ENCODE data around the gene NAB2.

NAB2 gene

DNA sequence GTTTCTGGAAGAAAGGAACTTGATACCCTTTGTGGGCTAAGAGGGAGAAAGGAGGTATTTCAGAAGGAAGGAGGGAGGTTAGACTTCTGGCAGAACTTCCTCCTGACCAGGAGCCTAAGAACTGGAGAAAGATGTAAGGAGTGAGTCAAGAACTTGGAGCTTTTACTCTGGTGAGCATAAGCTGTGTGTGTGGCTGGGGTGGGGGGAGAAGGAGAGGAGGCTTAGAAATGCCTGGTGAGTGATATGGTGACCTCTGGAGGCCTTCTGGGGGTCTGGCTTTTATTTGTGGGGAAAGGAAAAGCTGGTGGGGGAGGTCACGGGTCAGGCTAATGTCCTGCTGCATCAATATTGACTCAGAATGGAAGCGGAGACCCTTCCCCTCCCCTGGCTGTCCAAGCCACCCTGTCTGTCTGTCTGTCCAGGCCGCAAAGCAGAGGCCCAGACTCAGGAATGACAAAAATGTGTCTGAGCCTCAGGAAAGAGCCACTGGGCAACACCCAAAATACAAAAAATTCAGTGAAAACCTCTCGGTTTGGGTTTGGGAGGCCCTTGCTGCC, 44.2 kb downstream of the NAB2 start:
- DNase-seq (ENCODE audit: low read depth, low spot score), result no peak

GRCh38 chr12:57133916-57134315, 45.0 kb downstream of the NAB2 start:
- no peak for DNase-seq (ENCODE audit: low read depth, low spot score)

- DNase-seq (ENCODE audit: low read depth, low spot score), result no peak
These were observed 46.0 kb downstream of the NAB2 start for GRCh38 chr12:57134949-57135348.

DNA sequence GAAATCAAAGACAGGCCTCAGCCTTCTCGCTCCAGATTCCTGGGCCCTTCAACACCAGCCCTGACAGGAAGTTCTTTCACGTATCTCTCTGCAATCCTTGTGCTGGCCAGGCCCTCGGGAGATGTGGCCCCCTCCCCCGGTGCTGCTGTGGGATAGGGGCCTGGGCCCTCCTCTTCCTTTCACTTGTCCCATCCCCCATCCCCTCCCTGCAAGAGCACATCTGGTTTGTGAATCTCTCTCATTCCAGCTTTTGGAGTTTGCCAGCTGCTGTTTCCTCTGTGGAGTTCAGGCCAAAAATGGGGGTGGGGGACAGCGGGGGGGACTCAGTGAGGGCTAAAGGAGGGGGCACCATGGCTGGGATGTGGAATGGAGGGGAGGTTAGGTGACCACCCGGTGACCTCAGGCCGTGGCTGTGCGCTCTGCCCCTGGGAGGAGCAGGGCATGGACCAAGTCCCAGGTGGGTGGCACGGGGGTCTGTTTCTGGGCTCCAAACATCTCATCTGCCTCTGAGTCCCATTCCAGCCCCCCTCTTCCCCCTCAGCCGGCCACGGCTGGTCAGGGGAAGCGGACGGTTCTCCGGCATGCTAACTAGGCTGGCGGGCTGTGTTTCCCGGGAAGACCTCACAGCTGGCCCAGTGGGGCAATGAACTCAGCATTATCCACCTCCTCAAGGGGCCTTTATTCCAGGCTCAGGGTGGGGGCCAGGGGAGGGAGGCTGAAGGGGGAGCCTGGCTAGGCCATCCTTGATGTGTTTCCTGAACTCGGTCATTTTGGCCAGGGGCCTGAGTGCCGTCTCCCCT, 46.8 kb downstream of the NAB2 start:
- DNase-seq (ENCODE audit: low read depth, low spot score), result no peak

DNA sequence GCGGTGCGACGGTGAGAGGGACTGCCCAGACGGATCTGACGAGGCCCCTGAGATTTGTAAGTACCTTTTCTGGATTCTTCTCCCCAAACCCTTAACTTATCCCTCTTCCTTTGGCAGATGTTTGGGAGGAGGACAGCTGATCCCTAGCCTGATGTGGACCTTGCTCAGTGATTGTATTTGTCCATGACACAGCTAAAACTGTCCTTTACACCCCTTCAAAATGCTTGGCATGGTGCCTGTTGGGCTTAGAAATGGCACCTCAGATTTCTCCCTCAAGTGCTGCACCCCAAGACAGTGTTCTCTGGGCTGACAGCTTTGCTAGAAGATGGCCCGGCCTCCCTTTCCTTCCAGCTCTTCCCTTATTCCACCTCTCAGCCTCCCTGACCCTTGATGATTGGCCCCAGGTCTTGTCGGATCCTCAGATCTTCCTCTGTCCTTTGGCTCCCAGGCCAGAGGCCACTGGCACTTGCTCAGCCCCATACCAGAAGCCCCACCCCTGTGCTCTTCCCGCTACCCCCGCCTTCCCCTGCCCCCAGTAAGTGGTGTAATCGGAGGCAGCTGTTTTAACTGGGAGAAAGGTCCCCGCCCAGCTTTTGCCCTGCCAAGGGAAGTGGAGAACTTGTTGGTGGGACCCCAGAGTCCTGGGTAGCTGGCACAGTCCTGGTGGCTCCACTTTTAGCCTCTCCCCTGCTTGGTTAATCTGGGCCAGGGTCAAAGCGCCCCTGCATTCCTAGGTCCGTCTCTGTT, 49.8 kb downstream of the NAB2 start:
- DNase-seq (ENCODE audit: low read depth, low spot score), result no peak

DNA sequence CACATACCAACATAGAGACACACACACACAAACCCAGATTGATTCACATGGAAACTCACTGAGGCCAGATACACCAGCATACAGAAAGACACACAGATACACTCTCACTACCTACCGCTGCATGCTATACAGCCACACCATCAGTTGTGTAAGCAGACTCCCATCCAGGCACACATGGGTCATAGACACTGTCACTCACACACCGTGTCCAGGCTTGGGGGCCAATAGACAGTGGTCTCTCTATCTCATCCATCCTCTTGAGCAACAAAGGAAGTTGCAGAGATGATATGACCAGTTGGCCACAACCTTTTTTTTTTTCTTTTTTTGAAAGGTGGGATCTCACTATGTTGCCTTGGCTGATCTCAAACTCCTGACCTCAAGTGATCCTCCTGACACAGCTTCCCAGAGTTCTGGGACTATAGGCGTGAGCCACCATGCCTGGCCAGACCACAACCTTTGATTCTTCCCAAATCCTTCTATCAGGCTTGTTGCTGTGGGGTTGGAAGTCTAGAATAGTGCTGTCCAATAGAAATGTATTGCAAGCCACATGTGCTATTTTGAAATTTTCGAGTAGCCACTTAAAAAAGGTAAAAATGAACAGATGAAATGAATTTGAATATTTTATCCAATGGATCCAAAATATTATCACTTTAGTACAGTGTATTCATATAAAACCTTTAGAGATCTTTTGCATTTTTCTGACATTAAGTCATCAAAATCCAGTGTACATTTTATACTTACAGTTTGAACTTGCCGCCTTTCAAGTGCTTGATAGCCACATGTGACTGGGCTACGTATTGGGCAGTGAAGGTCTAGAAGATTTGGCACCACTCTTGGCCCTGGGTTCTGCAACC, 51.1 kb downstream of the NAB2 start:
- DNase-seq (ENCODE audit: low read depth, low spot score), result no peak

DNA sequence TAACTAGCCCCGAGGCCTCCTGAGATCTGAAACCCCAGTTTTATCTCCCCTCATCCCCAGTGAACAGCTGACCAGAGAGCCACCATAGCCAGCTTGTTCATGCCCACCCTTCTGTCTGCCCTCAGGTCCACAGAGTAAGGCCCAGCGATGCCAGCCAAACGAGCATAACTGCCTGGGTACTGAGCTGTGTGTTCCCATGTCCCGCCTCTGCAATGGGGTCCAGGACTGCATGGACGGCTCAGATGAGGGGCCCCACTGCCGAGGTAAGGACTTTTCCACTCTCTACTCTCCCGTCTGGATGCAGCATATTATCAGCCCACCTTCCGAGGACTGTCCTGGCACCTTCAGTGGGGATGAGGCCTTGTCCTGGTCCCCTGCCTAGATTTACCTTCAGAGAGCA, 52.3 kb downstream of the NAB2 start:
- no peak for DNase-seq (ENCODE audit: low read depth, low spot score)

DNA sequence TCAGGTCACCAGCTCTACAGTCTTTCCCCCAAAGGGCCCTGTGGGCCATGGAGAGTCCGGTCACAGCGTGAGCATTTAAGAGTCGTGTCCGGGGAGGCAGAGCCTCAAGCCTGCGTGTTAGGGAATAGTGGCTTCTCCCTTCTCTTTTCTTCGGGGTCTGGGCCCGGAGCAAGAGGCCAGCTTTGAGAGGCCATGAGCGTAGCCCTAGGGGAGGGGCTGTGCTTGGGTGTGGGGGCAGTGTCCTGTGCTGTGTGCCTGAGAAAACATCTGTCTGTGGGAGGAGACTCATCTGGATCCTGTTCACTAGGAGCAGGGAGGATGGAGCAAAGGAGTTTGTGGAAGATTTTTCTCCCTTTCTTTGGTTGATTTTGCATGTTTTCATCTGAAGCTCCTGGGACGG, 53.2 kb downstream of the NAB2 start:
- DNase-seq (ENCODE audit: low read depth, low spot score), result no peak

GRCh38 chr12:57142727-57143126, 53.8 kb downstream of the NAB2 start:
- DNase-seq (ENCODE audit: low read depth, low spot score), result no peak

DNA sequence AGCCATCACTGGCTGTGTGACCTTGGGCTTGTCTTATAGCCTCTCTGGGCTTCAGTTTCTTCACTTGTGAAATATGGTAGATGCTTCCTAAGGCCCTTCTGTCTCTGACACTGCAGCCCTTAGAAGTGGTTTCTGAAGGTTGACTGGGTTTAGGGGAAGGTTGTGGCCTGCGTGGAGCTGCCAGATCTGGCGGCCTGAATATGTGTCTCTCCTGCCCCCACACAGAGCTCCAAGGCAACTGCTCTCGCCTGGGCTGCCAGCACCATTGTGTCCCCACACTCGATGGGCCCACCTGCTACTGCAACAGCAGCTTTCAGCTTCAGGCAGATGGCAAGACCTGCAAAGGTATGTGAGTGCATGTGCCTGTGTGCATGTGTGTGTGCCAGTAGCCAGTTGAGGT, 54.5 kb downstream of the NAB2 start:
- DNase-seq (ENCODE audit: low read depth, low spot score), result no peak

All from iPS DF 19.7 (cell line).